ENCODE data around the gene EDC4. TPM values are rescaled to one million over a fixed set of nuclear protein-coding genes. Genes with fewer than 3 reads are reported as not detected.

EDC4 gene
- total RNA-seq, 1 donor from 2014 or later, result 48.8 TPM

DNA sequence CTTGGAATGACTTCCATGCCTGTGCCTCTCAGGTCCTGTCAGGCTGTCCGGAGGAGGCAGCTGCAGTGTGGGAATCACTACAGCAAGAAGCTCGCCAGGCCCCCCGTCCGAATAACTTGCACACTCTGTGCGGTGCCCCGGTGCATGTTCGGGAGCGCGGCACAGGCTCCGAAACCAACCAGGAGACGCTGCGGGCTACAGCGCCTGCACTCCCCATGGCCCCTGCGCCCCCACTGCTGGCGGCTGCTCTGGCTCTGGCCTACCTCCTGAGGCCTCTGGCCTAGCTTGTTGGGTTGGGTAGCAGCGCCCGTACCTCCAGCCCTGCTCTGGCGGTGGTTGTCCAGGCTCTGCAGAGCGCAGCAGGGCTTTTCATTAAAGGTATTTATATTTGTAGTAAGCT is 13.1 kb downstream of the EDC4 start:
- Histone ChIP-seq H3K4me1 (peaks cover 4% of the 10 kb centered on the region), H3K27me3 (no peaks in the 10 kb centered on the region), H3K27ac (no peak overlapping the region), H3K36me3 (peaks cover 33% of the 10 kb centered on the region), H3K9me3 (no peaks in the 10 kb centered on the region), H3K4me3 (no peak overlapping the region)
- intact Hi-C loops (cut with DNase I), result loop anchor here (10.0 kb wide), 1 partner anchor 159 kb away; no protein-coding TSS in a partner anchor
- no peak for DNase-seq
- no peak for ATAC-seq
- TF ChIP-seq, protein P1, sequence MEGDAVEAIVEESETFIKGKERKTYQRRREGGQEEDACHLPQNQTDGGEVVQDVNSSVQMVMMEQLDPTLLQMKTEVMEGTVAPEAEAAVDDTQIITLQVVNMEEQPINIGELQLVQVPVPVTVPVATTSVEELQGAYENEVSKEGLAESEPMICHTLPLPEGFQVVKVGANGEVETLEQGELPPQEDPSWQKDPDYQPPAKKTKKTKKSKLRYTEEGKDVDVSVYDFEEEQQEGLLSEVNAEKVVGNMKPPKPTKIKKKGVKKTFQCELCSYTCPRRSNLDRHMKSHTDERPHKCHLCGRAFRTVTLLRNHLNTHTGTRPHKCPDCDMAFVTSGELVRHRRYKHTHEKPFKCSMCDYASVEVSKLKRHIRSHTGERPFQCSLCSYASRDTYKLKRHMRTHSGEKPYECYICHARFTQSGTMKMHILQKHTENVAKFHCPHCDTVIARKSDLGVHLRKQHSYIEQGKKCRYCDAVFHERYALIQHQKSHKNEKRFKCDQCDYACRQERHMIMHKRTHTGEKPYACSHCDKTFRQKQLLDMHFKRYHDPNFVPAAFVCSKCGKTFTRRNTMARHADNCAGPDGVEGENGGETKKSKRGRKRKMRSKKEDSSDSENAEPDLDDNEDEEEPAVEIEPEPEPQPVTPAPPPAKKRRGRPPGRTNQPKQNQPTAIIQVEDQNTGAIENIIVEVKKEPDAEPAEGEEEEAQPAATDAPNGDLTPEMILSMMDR (IDR thresholded peaks at IDR 0.05), result no peak

DNA sequence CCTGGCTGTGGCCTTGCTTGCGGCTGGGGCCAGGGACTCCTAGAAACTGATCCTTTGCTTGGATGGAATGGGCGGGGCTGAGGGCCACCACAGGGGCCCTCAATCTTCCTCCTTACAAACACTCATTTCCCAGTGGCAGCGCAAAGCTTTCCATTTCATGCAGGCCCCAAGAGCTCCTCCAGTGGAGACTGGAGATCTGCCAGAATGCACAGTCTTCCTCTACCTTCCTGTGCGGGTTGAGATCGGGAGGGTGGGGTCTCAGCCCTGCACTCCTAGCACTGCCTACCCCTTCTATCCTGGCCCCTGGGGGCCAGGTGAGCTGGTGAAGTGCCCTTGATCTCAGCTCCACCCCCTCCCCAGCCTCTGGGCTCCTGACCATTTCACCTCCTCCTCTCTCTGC is 13.5 kb downstream of the EDC4 start:
- H3K27me3 ChIP-seq, result no peaks in the 10 kb centered on the region
- no peaks in the 10 kb centered on the region for H3K9me3 ChIP-seq
- H3K27ac ChIP-seq, result no peak overlapping the region
- TF ChIP-seq, protein P1 (IDR thresholded peaks at IDR 0.05), result no peak
- ATAC-seq (peak; percentile 40), DNase-seq (peak; percentile 68)
- no peak overlapping the region for H3K4me3 ChIP-seq
- peaks cover 4% of the 10 kb centered on the region for H3K4me1 ChIP-seq
- H3K36me3 ChIP-seq, result peaks cover 29% of the 10 kb centered on the region
- intact Hi-C loops (cut with DNase I), result loop anchor here (10.0 kb wide), 1 partner anchor 158 kb away; no protein-coding TSS in a partner anchor

DNA sequence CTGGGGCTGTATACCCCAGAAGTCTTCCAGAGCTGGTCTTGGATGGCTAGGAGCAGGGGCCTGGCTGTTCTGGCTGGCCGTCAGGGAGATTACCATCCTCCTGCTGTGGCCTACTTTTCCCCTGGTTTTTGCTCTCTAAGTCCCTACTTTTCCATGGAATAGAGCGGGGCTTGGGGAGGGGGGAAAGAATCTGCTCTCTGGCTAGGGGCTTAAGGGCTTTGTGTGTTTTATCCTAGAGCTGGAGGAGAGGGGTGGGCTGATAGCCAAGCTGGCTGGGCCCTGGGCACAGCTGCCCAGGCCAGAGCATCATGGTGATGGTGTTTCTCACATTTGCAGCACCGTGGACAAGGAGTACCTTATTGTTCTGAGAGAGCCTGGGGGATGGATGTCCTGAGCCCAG is 15.5 kb downstream of the EDC4 start:
- TF ChIP-seq, protein P1 (IDR thresholded peaks at IDR 0.05), result no peak
- DNase-seq (no peak), ATAC-seq (no peak)
- intact Hi-C loops (cut with DNase I), result loop anchor here (10.0 kb wide), 1 partner anchor 156 kb away; no protein-coding TSS in a partner anchor
- Histone ChIP-seq H3K9me3 (no peaks in the 10 kb centered on the region), H3K27me3 (no peaks in the 10 kb centered on the region), H3K4me1 (peaks cover 9% of the 10 kb centered on the region), H3K36me3 (peaks cover 10% of the 10 kb centered on the region), H3K27ac (no peak overlapping the region), H3K4me3 (no peak overlapping the region)

DNA sequence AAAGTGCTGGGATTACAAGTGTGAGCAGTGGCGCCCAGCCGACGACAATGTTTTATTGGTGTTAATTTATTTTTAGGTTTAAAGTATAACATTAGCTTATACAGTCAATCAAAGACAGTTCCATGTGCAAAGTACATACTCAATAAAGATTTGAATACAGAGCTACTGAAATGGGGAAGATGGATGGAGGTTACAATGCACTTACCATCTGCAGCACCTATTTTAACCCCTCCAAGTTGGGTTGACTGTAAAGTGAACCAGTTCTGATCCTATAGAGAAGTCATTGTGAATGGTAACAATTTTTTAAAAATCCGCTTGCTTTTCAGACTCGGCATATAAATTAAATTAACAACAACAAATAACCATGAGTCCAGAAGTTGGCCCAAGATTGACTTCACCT is 19.5 kb downstream of the EDC4 start:
- Histone ChIP-seq H3K27me3 (no peaks in the 10 kb centered on the region), H3K27ac (peak overlapping the region; percentile 97), H3K9me3 (no peaks in the 10 kb centered on the region), H3K4me1 (peaks cover 28% of the 10 kb centered on the region), H3K36me3 (no peaks in the 10 kb centered on the region), H3K4me3 (peak overlapping the region; percentile 88)
- DNase-seq (no peak), ATAC-seq (no peak)
- intact Hi-C loops (cut with DNase I), result no loop called here
- TF ChIP-seq, protein P1 (IDR thresholded peaks at IDR 0.05), result no peak

DNA sequence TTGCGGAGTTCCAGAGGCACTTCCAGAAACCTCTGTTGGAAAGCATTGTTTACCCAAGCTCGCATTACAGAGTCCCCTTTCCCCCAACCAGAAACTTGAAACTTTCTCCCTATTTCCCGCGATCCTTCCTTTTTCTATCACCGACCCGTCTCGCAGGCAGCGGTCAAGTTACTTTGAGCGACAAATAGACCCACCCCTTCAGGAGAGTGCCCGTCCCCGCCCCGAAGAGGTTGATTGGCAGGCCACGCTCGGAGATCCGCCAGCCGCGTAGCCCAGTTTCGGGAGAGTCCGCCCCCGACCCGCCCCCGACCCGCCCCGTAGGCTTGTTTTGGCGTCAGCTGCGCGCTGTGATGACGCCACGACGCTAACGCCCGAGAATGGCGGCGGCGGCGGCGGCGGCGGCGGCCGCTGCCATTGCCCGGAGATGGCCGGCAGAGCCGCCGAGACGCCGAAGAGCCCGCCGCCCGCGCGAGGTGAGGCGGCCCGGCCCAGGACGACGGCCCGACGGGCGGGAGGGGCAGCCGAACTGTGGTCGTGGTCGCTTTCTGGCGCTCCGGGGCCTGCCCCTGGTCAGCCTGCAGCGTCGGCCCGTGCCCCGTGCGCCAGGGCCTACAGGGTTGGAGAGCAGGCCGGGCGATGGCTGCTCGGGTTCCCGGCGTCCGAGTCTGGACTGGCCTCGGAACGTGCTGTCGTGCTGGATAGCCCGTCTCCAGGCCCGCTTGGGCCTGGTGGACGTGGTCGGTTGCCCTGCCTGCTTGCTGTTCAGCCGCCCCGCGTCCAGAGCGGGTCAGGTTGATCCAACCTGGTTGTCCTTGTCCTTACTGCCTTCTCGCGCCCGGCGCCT is 20.3 kb downstream of the EDC4 start, which contains the start of gene PSKH1:
Gene PSKH1 (plus strand): TSS at position 356 of the 844 bp plus-strand sequence. CDS start 15,496 bp downstream, outside the sequence.
- TF ChIP-seq, protein P1 (IDR thresholded peaks at IDR 0.05), result no peak
- peak; percentile 99 for DNase-seq
- Histone ChIP-seq H3K27me3 (no peaks in the 10 kb centered on the region), H3K27ac (peak within 1 kb of the TSS; percentile 97), H3K36me3 (no peaks in the 10 kb centered on the region), H3K9me3 (no peaks in the 10 kb centered on the region), H3K4me3 (peak within 1 kb of the TSS; percentile 88), H3K4me1 (peaks cover 28% of the 10 kb centered on the region)
- peak; percentile 99 for ATAC-seq
- intact Hi-C loops (cut with DNase I), result no loop called here
